ENCODE measurements around the gene MBD3L4. TPM values are rescaled to one million over a fixed set of nuclear protein-coding genes. Genes with fewer than 3 reads are reported as not detected.

MBD3L4 gene
- total RNA-seq, 1 experiment from 2014 or later, result not detected

DNA sequence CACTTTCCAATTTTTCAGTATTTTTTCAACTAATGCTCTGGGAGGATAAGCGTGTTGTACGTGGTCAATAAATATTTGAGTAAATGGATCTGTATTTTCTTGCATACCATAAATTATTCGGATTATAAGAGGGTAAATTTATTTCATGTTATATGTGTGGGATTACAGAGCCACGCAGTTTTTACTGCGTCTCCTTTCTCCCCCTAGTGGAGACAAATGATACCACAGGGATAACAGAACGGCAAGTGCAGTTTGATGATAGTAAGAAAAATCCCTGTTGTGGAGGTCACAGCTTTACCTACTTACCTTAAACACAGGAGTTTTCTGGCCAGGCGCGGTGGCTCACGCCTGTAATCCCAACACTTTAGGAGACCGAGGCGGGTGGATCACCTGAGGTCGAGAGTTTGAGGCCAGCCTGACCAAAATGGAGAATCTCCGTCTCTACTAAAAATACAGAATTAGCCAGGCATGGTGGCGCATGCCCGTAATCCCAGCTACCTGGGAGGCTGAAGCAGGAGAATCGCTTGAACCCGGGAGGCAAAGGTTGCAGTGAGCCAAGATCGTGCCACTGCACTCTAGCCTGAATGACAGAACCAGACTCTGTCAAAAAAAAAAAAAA, 35.6 kb downstream of the MBD3L4 start:
- peak; percentile 34 for DNase-seq (ENCODE audit: low read depth, low spot score)
- Histone ChIP-seq H3K4me1 (ENCODE audit: control insufficient read depth in 1 of 2, insufficient read depth in 2 of 2, low read length in 2 of 2) (no peaks in the 10 kb centered on the region), H3K79me2 (ENCODE audit: insufficient read depth, low read length) (no peaks in the 10 kb centered on the region), H3K4me3 (replicated peaks in 1 of 2; ENCODE audit: low read depth in 1 of 2, low read length in 2 of 2) (no peak overlapping the region), H3K36me3 (ENCODE audit: control insufficient read depth in 1 of 2, insufficient read depth in 2 of 2, low read length in 2 of 2) (no peaks in the 10 kb centered on the region), H3K27me3 (ENCODE audit: insufficient read depth, low read length) (no peaks in the 10 kb centered on the region), H3K9me2 (ENCODE audit: insufficient read depth) (no peaks in the 10 kb centered on the region), H2AFZ (ENCODE audit: low read depth, low read length, poor library complexity, severe bottlenecking) (no peak overlapping the region), H3K9me3 (ENCODE audit: control insufficient read depth in 1 of 2, insufficient read depth in 1 of 2, low read depth in 1 of 2, low read length in 2 of 2) (no peaks in the 10 kb centered on the region), H3K4me2 (ENCODE audit: low read length) (no peak overlapping the region), H3K27ac (ENCODE audit: low read depth, low read length) (no peak overlapping the region), H3K9ac (ENCODE audit: low read length) (no peak overlapping the region), H4K20me1 (ENCODE audit: insufficient read depth) (no peaks in the 10 kb centered on the region)
- TF ChIP-seq, protein P1, sequence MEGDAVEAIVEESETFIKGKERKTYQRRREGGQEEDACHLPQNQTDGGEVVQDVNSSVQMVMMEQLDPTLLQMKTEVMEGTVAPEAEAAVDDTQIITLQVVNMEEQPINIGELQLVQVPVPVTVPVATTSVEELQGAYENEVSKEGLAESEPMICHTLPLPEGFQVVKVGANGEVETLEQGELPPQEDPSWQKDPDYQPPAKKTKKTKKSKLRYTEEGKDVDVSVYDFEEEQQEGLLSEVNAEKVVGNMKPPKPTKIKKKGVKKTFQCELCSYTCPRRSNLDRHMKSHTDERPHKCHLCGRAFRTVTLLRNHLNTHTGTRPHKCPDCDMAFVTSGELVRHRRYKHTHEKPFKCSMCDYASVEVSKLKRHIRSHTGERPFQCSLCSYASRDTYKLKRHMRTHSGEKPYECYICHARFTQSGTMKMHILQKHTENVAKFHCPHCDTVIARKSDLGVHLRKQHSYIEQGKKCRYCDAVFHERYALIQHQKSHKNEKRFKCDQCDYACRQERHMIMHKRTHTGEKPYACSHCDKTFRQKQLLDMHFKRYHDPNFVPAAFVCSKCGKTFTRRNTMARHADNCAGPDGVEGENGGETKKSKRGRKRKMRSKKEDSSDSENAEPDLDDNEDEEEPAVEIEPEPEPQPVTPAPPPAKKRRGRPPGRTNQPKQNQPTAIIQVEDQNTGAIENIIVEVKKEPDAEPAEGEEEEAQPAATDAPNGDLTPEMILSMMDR (IDR thresholded peaks at IDR 0.05 in 2 of 3, conservative IDR thresholded peaks at IDR 0.05 in 1 of 3; ENCODE audit: borderline replicate concordance in 1 of 3, insufficient read depth in 1 of 3, low read depth in 2 of 3, low read length in 2 of 3), result peak; percentile 45 to 64 (median 61); a peak in 5 of 6 replicates
- TF ChIP-seq POLR2A (IDR thresholded peaks at IDR 0.05; ENCODE audit: borderline replicate concordance, extremely low read depth, insufficient read depth, insufficient read length), result no peak
- peak; percentile 62 for TF ChIP-seq RAD21 (IDR thresholded peaks at IDR 0.05; ENCODE audit: low read depth)
- ATAC-seq, result peak; percentile 69
- ChIA-PET RAD21 (ENCODE audit: low non-redundant PET in 1 of 2, low total read pairs in 2 of 2, uncharacterized antibody in 2 of 2, unreplicated experiment in 2 of 2) (no interaction called here), POLR2A (no interaction called here), CTCF (interaction anchor here (0.8 to 1.0 kb wide), 3 partner anchors 20 to 337 kb away, joined by 3 read pairs; no protein-coding TSS in a partner anchor)
- intact Hi-C loops (cut with micrococcal nuclease), result no loop called here
- BruUV-seq (replicated peaks), result no TSS peak

GRCh38 chr19:7000816-7001215, 39.2 kb downstream of the MBD3L4 start:
- Histone ChIP-seq H3K4me2 (ENCODE audit: low read length) (no peak overlapping the region), H3K27ac (ENCODE audit: low read depth, low read length) (no peak overlapping the region), H3K9me2 (ENCODE audit: insufficient read depth) (no peaks in the 10 kb centered on the region), H3K4me3 (replicated peaks in 1 of 2; ENCODE audit: low read depth in 1 of 2, low read length in 2 of 2) (no peak overlapping the region), H3K27me3 (ENCODE audit: insufficient read depth, low read length) (no peaks in the 10 kb centered on the region), H3K79me2 (ENCODE audit: insufficient read depth, low read length) (no peaks in the 10 kb centered on the region), H3K36me3 (ENCODE audit: control insufficient read depth in 1 of 2, insufficient read depth in 2 of 2, low read length in 2 of 2) (no peaks in the 10 kb centered on the region), H3K4me1 (ENCODE audit: control insufficient read depth in 1 of 2, insufficient read depth in 2 of 2, low read length in 2 of 2) (no peaks in the 10 kb centered on the region), H4K20me1 (ENCODE audit: insufficient read depth) (no peaks in the 10 kb centered on the region), H3K9ac (ENCODE audit: low read length) (no peak overlapping the region), H3K9me3 (ENCODE audit: control insufficient read depth in 1 of 2, insufficient read depth in 1 of 2, low read depth in 1 of 2, low read length in 2 of 2) (no peaks in the 10 kb centered on the region), H2AFZ (ENCODE audit: low read depth, low read length, poor library complexity, severe bottlenecking) (no peak overlapping the region)
- intact Hi-C loops (cut with micrococcal nuclease), result no loop called here
- CTCF ChIA-PET, result no interaction called here
- POLR2A ChIA-PET, result no interaction called here
- RAD21 ChIA-PET (ENCODE audit: low non-redundant PET in 1 of 2, low total read pairs in 2 of 2, uncharacterized antibody in 2 of 2, unreplicated experiment in 2 of 2), result no interaction called here
- DNase-seq (ENCODE audit: low read depth, low spot score), result no peak
- TF ChIP-seq EZH2phosphoT487 (IDR thresholded peaks at IDR 0.05; ENCODE audit: borderline replicate concordance) (no peak), SRF (IDR thresholded peaks at IDR 0.05; ENCODE audit: low read depth) (no peak), POLR2AphosphoS5 (IDR thresholded peaks at IDR 0.05; ENCODE audit: low read depth, low read length) (no peak)
- no peak for ATAC-seq
- no TSS peak for BruUV-seq (replicated peaks)
